ENCODE data around the gene APCDD1. TPM values are rescaled to one million over a fixed set of nuclear protein-coding genes. Genes with fewer than 3 reads are reported as not detected.
A peak's percentile ranks its signal among the peaks of the same experiment; 100 is the strongest.

Gene APCDD1
- total RNA-seq, 2 experiments from 2014 or later, result not detected

DNA sequence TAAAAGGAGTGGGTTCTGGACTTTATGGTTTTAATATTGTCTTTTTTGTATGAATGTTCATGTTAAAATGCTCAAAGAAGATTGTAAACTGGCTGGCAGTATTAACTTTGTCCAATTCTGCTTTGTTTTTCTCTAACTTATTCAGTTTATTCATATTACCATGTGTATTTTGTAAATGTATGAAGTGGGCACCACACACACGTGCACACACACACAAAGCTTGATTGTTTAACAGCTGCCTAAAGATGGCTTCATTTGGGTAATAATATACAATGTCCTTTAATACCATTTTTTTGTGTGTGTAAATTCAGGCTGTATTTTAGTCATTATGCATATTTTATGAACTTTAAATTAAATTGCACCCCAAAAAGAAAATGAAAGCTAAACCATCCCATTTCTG is 11.4 kb upstream of the APCDD1 start:
- no peak for DNase-seq
- no peak overlapping the region for H3K4me3 Mint-ChIP-seq
- peaks cover 8% of the 10 kb centered on the region for H3K27me3 Mint-ChIP-seq
- ATAC-seq (ENCODE audit: low read depth), result no peak
- POLR2A ChIA-PET, result no interaction called here
- H3K27ac Mint-ChIP-seq, result no peak overlapping the region
- H3K9me3 Mint-ChIP-seq, result no peaks in the 10 kb centered on the region
- H3K4me1 Mint-ChIP-seq, result no peaks in the 10 kb centered on the region
- no peaks in the 10 kb centered on the region for H3K36me3 Mint-ChIP-seq

DNA sequence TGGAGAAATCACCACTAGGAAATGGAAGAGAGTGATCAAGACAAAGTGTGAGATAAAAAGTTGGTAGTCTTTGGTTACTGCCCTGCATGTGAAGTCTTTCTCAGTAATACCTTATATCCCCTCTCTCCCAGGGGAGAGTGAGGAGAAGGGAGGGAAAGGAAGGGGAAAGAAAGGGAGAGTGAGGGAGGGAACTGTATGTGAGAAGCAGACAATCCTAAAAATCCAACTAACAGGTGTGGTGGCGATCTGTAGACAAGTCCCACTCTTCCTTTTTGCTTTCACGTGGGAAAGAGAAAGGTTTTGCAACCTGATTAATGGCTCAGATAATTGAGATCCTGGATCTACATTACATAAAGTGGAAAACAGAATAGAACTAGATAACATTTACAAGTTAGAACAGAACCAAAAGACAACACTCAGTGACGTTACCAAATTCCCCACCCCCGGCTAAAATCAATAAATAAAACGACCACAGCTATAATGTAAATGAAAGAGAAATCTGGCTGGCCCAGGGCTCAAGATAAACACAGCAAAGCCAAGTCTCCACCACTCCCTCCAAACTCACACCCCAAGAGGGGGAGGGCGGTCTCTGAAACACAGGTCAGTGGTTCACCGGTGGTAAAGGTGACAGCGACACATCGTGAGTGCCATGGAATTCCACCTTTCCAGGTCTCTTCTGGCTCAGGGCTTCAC is 10.0 kb upstream of the APCDD1 start:
- Mint-ChIP-seq H3K36me3 (no peaks in the 10 kb centered on the region), H3K27me3 (peaks cover 7% of the 10 kb centered on the region), H3K4me3 (no peak overlapping the region), H3K27ac (no peak overlapping the region), H3K4me1 (no peaks in the 10 kb centered on the region), H3K9me3 (no peaks in the 10 kb centered on the region)
- ATAC-seq (ENCODE audit: low read depth) (no peak), DNase-seq (no peak)
- POLR2A ChIA-PET, result no interaction called here

DNA sequence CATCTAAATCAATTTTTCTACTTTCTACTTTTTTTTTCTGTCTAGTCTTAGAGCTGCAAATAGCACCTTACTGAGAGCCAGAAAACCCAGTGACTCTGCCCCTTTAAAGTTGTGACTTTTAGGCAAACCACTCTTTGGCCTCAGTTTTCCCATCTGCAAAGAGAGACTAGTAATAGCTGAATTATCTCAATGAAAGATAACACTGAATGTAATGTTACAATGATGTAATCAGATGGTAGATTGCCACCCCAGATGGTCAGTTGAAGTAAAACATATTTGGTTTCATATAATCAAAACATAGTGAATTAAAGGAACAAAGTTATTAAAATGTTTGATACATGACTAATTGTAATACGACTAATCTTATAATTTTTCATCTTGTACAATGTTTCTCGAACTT is 5.0 kb upstream of the APCDD1 start:
- POLR2A ChIA-PET, result no interaction called here
- H3K4me1 Mint-ChIP-seq, result no peaks in the 10 kb centered on the region
- no peaks in the 10 kb centered on the region for H3K36me3 Mint-ChIP-seq
- DNase-seq (no peak), ATAC-seq (ENCODE audit: low read depth) (no peak)
- no peak overlapping the region for H3K27ac Mint-ChIP-seq
- peaks cover 33% of the 10 kb centered on the region for H3K27me3 Mint-ChIP-seq
- no peaks in the 10 kb centered on the region for H3K9me3 Mint-ChIP-seq
- H3K4me3 Mint-ChIP-seq, result no peak overlapping the region

DNA sequence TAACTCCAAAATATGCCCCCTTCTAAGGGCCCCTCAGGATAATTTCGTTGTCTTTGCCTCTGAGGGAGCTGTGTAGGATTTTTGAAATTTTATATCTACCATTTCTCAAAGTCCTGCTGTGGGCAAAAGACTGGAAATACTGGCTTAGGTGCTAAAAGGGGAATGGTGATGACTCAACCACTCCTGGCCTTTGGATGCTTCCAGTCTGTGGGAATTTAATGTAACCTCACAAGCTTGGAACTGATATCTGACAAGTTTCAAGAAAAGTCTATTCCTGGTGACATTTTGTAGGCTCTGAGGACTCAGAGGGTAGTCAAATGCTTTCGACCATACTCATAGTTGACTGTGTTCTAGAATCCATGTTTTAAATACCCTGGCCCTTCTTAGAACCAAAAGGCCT is 3.4 kb upstream of the APCDD1 start:
- Mint-ChIP-seq H3K27me3 (peaks cover 42% of the 10 kb centered on the region), H3K36me3 (peaks cover 1% of the 10 kb centered on the region), H3K4me3 (no peak overlapping the region), H3K9me3 (no peaks in the 10 kb centered on the region), H3K27ac (no peak overlapping the region), H3K4me1 (peaks cover 1% of the 10 kb centered on the region)
- ATAC-seq (ENCODE audit: low read depth) (no peak), DNase-seq (no peak)
- POLR2A ChIA-PET, result no interaction called here

DNA sequence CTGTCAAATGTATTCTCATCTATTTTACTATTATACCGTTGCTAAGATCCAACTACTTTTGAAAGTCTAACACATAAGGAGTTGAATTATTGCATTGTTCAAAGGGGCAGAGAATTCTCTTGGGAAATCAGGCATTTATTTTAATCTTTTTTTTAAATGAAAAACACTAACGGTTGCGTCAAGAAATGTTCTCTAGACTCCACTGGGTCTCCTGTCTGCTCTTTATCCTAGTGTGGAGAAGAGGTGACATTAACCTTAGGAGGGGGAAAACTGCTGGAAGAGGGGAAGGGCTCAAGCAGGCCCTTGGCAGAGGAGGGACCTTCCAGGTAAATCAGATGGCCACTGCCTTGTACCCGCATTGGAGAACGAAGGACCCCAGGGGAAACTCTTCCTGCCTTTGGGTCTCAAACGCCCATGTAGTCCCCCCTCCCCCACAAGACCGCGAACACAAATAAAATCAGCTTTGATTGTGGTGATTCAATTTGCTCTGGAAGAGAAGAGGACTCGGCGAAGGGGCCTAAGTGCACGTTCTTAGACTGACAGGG is 1.1 kb upstream of the APCDD1 start:
- Mint-ChIP-seq H3K4me1 (peaks cover 1% of the 10 kb centered on the region), H3K36me3 (peaks cover 1% of the 10 kb centered on the region), H3K4me3 (no peak overlapping the region), H3K9me3 (no peaks in the 10 kb centered on the region), H3K27ac (no peak overlapping the region), H3K27me3 (peaks cover 63% of the 10 kb centered on the region)
- POLR2A ChIA-PET, result no interaction called here
- no peak for ATAC-seq (ENCODE audit: low read depth)
- no peak for DNase-seq

DNA sequence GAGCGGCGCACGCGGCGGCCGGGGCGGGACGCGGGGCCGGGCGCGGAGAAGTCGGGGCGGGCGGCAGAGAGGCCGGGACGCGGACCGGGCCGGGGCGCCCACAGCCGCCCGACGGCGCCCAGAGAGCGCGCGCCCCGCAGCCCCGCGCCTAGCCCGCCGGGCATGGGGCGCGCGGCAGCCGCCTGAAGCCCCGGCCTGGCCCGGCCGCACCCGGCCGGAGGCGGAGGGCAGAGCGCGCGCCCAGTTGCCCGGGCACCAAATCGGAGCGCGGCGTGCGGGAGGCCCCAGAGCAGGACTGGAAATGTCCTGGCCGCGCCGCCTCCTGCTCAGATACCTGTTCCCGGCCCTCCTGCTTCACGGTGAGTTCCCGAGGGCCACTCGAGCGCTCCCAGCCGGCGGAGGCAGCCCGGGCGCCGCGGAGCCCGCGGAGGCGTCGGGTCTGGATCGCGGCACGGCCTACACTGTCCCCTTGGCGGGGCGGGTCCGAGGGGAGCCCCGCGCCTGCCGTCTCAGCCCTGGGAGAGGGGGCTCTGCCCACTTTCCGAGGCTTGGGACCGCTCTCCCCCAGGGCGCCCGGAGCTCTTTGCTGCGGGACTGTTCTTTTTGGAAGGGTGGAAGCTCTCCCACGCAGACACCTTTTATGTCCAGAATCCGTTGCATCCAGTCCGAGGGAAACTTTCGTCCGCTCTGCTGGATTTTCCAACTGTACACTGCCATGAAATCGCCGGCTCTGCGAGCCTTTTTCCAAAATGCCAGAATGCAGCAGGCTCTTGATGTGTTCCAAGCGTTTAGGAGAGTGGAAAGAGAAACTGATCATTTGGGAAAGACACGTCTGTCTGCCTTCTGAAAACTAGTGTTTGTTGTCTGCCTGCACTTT is 484 bp downstream of the APCDD1 start:
- Mint-ChIP-seq H3K36me3 (peaks cover 1% of the 10 kb centered on the region), H3K27ac (no peak overlapping the region), H3K4me3 (peak overlapping the region; percentile 33), H3K4me1 (peaks cover 1% of the 10 kb centered on the region), H3K9me3 (no peaks in the 10 kb centered on the region), H3K27me3 (peaks cover 70% of the 10 kb centered on the region)
- DNase-seq, result no peak
- POLR2A ChIA-PET, result no interaction called here
- ATAC-seq (ENCODE audit: low read depth), result no peak

DNA sequence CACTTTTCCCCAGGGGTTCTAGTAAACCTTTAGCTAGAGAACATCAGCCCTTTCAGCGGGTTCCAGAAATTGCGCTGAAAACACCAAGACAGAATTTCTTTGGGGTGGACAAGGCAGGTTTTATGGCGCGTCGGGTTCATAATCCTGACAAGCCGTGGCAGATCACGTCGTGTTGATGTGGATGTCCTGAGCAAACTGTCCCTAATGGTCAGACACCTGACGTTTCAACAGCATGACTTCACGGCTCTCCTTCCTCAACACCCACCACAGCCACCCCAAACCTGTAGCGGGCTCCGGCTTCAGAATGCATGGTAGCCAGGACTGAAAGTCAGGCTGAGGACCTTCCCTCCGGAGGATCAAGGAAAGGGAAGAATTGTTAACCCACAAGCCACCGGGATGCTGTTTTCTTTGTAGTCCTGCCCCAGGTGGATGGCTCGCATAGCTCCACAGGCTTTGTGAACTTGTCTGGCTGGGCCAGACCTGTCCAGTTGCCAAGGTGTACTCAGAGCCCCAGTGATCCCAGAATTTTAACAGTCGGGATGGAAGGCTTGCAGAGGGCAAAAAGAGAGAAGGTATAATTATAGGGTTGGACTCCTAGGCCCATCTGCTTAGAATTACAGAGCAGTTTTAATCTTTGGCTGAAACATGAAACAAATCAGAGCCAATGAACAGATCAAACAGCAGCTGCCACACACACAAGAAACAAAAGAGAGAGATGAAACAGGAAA is 1.5 kb downstream of the APCDD1 start:
- Mint-ChIP-seq H3K4me1 (peaks cover 1% of the 10 kb centered on the region), H3K9me3 (no peaks in the 10 kb centered on the region), H3K27me3 (peaks cover 69% of the 10 kb centered on the region), H3K4me3 (peak overlapping the region; percentile 33), H3K27ac (no peak overlapping the region), H3K36me3 (peaks cover 1% of the 10 kb centered on the region)
- POLR2A ChIA-PET, result no interaction called here
- no peak for ATAC-seq (ENCODE audit: low read depth)
- DNase-seq, result no peak

DNA sequence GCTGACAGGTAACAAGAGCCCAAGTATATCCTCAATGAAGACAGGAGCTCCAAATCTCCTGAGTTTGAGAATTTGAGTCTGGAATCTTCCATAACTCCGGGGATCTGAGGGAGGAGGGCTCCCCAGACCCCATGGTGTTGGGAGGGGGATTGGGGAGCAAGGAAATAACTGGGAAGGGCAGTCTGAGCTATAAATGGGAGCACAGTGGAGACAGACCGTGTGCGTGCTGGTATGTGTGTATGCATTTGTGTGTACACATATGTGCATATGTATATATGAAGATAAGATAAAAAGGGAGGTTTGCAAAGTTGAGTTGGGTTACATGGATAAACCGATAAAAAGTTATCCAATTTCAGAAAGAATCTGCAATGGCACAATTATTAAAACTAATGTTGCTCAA is 2.3 kb downstream of the APCDD1 start:
- peaks cover 1% of the 10 kb centered on the region for H3K4me1 Mint-ChIP-seq
- ATAC-seq (ENCODE audit: low read depth), result no peak
- POLR2A ChIA-PET, result no interaction called here

DNA sequence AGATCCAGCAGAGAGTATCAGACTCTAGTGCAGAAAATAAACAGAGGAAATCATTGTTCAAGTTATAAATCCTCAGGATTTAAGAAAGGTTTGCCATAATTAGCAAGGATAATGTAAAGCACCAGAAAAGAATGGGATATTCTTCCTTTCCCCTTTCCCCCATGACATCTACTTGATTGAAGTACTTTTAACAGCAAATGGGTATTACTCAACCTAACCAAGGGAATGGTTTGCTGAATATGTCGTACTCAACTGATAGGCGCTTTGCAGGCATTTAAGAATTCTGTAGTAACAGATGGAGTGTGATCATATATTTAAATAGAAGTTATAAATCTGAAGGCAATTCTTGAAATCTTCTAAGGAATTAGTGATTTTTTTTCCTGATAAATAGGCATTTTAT is 2.7 kb downstream of the APCDD1 start:
- peaks cover 1% of the 10 kb centered on the region for H3K36me3 Mint-ChIP-seq
- no peak for DNase-seq
- POLR2A ChIA-PET, result no interaction called here
- no peaks in the 10 kb centered on the region for H3K9me3 Mint-ChIP-seq
- no peak for ATAC-seq (ENCODE audit: low read depth)
- H3K4me1 Mint-ChIP-seq, result peaks cover 1% of the 10 kb centered on the region
- peaks cover 65% of the 10 kb centered on the region for H3K27me3 Mint-ChIP-seq
- no peak overlapping the region for H3K27ac Mint-ChIP-seq
- H3K4me3 Mint-ChIP-seq, result no peak overlapping the region

More for the DNA sequence above, 2.3 kb downstream of the APCDD1 start:
- Mint-ChIP-seq H3K9me3 (no peaks in the 10 kb centered on the region), H3K27ac (no peak overlapping the region), H3K27me3 (peaks cover 69% of the 10 kb centered on the region), H3K36me3 (peaks cover 1% of the 10 kb centered on the region), H3K4me3 (no peak overlapping the region)
- no peak for DNase-seq

DNA sequence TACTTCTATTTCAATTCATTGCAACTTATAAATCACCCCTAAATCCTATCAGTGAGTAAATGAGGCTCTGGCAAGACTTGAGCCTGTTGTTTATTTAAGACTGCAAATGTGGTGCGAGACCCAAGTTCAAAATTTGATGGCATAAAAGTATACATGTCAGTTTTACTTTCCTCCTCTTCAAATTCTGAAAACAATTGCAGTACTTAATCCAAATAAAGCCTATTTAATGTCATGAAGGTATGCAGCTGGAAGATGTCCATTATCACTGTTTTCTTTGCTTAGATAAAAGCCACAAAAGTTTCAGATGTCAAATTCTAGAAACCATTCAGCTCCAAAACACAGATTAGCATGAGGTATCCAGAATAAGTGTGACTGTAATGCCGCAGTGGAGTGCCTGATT is 3.3 kb downstream of the APCDD1 start:
- no peak overlapping the region for H3K4me3 Mint-ChIP-seq
- ATAC-seq (ENCODE audit: low read depth), result no peak
- H3K4me1 Mint-ChIP-seq, result peaks cover 1% of the 10 kb centered on the region
- H3K9me3 Mint-ChIP-seq, result no peaks in the 10 kb centered on the region
- POLR2A ChIA-PET, result no interaction called here
- H3K36me3 Mint-ChIP-seq, result peaks cover 1% of the 10 kb centered on the region
- no peak for DNase-seq
- no peak overlapping the region for H3K27ac Mint-ChIP-seq
- peaks cover 58% of the 10 kb centered on the region for H3K27me3 Mint-ChIP-seq

DNA sequence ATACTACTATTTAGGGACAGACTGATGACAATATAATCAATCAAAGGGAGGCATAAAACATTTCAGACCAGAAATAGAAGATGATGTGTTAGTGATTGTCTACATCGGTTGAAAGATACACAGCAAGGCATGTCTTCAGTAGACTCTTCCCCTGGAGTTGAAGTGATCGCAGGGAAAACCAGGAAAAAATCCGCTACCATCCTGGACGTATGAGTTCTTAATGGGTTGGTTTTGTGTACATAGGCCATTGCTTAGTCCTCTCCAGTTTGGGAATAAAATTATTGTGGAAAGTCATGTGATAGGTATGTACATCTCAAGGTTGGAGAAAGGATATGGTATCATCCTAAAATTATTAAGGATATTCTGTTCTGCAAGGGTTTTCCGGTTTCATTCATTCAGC is 4.3 kb downstream of the APCDD1 start:
- H3K36me3 Mint-ChIP-seq, result peaks cover 1% of the 10 kb centered on the region
- H3K4me3 Mint-ChIP-seq, result no peak overlapping the region
- POLR2A ChIA-PET, result no interaction called here
- ATAC-seq (ENCODE audit: low read depth), result no peak
- no peak overlapping the region for H3K27ac Mint-ChIP-seq
- no peak for DNase-seq
- peaks cover 1% of the 10 kb centered on the region for H3K4me1 Mint-ChIP-seq
- H3K27me3 Mint-ChIP-seq, result peaks cover 49% of the 10 kb centered on the region
- H3K9me3 Mint-ChIP-seq, result no peaks in the 10 kb centered on the region

DNA sequence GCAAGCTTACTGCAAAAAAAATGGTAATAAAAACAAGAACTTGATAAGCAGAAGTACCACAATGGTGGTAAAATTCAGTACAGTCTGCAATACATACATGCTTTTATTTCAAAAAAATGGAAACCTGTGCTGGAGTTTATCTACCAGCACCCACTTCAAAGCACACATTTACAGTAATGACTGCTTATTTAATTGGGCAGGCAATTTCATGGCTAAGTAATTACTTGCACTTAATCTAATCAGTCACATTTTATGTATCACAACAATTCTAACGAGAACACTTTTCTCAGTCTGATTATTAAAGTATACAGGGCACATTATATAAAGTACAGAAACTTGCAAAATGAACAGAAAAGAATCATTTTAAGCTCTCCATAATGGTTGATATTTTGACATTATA is 5.2 kb downstream of the APCDD1 start:
- Mint-ChIP-seq H3K4me1 (peaks cover 1% of the 10 kb centered on the region), H3K27me3 (peaks cover 44% of the 10 kb centered on the region), H3K9me3 (no peaks in the 10 kb centered on the region), H3K4me3 (no peak overlapping the region), H3K27ac (no peak overlapping the region), H3K36me3 (peaks cover 1% of the 10 kb centered on the region)
- no peak for ATAC-seq (ENCODE audit: low read depth)
- POLR2A ChIA-PET, result no interaction called here
- no peak for DNase-seq

DNA sequence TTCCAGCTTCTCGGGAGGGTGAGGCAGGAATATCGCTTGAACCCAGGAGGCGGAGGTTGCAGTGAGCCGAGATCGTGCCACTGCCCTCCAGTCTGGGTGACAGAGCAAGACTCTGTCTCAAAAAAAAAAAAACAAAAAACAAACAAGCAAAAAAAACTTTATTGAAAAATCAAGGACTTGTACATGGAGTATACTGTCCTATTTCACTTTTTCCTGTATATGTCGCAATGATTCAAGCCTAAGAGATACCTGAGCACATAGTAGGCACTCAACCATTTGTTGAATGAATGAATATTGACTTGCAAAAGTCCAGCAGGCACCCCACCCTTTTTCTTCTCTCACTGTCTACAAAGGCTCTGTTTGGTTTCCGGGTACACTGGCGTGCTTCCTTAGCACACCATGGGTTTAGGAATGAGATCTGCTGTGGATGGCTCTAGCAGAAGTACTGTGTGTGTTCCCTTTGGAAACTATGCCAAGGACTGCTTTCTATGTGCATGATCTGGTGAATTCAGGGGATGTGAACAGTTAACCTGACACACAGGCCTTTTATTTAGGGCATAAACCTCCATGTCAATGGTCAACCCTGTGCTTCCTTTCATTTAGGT is 6.1 kb downstream of the APCDD1 start:
- ATAC-seq (ENCODE audit: low read depth), result no peak
- POLR2A ChIA-PET, result no interaction called here
- H3K27me3 Mint-ChIP-seq, result peaks cover 40% of the 10 kb centered on the region

More for the DNA sequence above, 6.1 kb downstream of the APCDD1 start:
- H3K36me3 Mint-ChIP-seq, result no peaks in the 10 kb centered on the region
- no peak for DNase-seq
- no peaks in the 10 kb centered on the region for H3K4me1 Mint-ChIP-seq
- no peak overlapping the region for H3K27ac Mint-ChIP-seq
- no peaks in the 10 kb centered on the region for H3K9me3 Mint-ChIP-seq
- H3K4me3 Mint-ChIP-seq, result no peak overlapping the region

All from activated naive CD8-positive, alpha-beta T cell treated with anti-CD3 and anti-CD28 coated beads, Interleukin-2, amount 10 ng/mL, durations not matched to agents 7 days and 5 days (primary cell).